ENCODE results near the gene CDK14. TPM values are rescaled to one million over a fixed set of nuclear protein-coding genes. Genes with fewer than 3 reads are reported as not detected.

Gene CDK14
- total RNA-seq, 1 donor from 2014 or later: 21.6 TPM

DNA sequence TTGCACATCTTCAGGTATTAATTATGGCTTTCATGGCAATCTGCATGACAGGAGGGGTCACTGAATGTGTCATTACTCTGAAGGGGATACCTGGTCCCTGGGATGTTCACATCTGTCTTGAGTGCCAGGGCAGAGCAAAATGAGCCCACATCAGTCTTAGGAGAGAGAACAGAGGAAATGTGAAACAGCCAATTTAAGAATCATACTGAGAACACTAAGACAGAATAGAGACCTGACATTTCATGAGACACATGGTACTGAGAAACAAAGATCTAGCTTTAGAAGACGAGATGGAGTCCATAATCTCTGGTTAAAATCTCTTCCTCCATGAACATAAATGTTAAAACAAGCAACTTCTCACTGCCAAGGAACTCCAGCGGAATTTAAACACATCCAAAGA is 634.0 kb downstream of the CDK14 start:
- DNase-seq (ENCODE audit: low spot score) (no peak), ATAC-seq (no peak)

DNA sequence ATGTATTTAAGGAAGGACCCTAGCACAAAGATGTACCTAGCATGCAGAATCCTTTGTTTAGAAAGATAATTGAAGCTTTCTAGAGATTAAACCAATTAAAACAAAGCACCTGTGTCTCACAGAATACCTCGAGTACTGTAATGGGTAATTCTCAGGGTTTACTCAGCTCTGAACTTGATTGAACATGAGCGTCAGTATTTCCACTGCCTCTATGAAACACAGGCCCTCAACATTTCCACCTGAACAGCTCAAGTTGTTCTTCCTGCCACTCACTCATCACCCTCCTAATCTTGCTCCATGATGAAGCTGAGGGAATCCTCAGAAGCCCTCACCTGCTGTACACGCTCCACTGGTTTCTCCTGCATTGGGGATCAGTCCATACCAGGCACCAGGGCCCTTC is 634.4 kb downstream of the CDK14 start:
- no peak for ATAC-seq
- no peak for DNase-seq (ENCODE audit: low spot score)

DNA sequence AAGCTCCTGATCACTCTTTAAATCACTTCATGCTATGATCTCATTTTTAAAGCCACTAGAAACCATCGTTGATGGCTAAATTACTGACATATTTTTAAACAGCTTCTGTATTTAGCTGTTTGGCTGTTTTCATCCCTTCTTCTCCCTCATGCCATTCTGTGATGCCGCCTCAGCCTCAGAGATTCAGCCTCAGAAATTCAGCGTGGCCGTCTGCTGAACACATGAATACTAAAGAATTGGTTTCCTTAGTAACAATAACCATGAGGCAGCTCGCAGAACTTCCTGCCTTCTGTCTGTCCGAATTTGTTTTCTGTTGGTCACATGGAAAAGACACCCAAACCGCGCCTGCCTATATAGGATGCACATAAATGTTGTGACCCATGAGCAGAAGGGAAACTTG is 637.1 kb downstream of the CDK14 start:
- DNase-seq (ENCODE audit: low spot score) (no peak), ATAC-seq (no peak)

DNA sequence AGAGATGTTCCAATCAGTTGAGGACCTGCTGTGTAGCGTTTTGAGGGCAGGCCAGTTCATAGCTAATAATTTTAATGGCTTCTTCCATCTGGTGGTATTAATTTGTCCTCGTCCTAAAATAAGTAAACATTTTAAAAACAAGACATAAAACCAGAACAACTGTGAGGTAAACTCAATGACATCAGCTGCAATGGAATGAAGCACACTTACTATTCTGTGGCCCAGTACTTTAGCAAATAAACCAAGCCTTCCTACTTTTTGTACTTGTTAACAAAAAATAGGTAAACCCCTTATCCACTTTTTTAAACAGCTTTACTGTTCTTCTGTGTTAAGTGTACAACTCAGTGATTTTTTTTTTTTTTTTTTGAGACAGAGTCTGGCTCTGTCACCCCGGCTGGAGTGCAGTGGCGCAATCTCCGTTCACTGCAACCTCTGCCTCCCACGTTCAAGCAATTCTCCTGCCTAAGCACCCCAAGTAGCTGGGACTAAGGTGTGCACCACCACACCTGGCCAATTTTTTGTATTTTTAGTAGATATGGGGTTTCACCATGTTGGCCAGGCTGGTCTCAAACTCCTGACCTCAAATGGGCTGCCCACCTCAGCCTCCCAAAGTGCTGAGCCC is 639.2 kb downstream of the CDK14 start:
- ATAC-seq (no peak), DNase-seq (ENCODE audit: low spot score) (no peak)

DNA sequence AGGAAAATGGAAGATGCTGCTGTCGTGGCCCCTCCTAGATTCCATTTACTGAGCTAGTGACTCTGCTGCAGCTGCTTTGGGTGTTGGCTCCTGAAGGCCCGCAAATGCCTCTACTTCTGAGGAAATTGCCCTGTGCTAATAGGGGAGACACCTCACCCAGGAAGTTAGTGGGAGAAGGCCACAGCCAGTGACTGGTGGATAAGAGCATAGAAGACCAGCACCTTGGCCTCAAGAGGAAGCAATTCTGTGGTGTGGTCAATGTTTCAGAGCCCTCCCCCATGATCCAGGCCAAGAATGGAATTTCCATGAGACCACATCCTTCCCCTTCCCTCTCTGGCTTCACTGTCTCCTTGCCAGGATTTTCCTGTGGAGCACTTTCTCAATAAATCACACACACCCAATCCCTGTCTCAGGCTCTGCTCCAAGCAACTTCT is 643.1 kb downstream of the CDK14 start:
- no peak for DNase-seq (ENCODE audit: low spot score)
- peak; percentile 40 for ATAC-seq

DNA sequence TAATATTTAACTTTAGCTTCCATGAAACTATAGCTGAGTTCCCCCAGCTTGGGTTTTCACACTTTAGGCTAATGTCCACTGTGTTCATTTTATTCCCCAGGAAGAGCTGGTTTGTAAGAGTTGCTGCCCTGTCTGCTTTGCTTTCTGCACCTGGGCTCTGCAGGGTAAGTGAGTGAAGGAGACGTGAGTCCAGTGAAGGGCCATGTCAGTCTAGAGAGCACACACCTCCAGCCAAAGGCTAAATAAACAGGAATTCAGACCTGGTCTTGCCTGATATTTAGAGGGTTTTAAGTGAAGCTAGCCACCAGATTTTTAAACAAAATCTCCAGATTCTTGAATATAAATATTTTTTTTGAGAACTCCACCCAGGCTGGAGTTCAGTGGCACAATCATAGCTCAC is 643.7 kb downstream of the CDK14 start:
- DNase-seq (ENCODE audit: low spot score) (no peak), ATAC-seq (peak; percentile 89)

DNA sequence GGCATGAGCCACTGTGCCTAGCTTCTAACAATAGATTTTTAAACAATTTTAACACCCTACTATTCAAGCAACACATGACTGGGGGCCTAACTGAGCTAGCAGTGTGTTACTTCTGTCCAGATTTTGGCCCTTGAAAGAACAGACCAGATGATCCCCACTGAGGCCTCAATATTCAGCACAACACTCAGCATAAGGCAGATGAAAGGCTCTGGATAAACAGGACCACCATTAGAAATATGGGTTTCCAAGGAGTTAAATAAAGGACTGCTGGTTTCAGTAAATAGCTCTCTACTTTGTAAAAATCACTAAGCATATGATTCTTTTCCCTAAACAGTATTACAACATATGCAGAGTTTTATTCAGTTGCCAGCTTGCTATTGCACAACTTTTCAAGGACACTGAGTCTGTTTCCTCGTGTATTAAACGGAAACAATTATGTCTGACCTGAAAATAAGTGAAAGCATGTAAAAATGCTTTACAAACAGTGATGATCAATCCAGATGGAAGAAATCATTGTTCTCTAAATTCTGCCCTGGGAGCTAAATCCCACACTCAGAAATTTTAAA is 644.3 kb downstream of the CDK14 start:
- DNase-seq (ENCODE audit: low spot score) (no peak), ATAC-seq (peak; percentile 44)

DNA sequence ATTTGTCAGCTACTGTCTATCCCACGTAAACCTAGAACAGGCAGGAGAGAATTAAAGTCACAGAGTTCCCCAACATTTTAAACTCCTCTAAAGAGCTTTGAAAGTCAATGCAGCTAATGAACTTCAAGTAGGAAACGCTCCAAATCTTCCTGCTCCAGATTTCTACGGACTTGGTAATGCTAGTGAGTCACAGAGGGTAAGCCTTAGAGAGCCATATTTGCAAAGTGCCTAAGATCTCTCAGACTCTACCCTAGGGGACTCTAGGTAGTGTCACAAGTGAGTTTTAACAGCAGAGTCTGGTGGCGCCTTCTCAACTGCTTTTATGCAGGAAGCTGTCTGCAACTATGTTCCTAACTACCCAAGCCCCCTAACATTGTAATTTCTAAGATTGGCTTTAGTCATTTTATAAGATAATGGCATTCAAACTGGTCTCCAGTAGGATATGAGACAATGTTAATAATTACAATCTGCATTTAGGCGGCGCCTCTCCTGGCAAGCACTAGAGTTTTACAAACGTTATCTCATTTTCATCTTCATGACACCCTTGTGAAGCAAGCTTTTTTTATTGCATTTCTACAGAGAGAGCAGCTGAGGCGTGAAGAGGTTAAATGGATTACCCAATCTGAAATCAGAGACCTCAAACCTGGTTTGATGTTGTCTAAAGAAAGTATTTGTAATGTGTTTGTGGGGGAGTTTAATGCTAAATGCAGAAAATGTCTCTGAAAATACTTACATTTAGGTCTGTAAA is 646.1 kb downstream of the CDK14 start:
- DNase-seq (ENCODE audit: low spot score) (no peak), ATAC-seq (no peak)

DNA sequence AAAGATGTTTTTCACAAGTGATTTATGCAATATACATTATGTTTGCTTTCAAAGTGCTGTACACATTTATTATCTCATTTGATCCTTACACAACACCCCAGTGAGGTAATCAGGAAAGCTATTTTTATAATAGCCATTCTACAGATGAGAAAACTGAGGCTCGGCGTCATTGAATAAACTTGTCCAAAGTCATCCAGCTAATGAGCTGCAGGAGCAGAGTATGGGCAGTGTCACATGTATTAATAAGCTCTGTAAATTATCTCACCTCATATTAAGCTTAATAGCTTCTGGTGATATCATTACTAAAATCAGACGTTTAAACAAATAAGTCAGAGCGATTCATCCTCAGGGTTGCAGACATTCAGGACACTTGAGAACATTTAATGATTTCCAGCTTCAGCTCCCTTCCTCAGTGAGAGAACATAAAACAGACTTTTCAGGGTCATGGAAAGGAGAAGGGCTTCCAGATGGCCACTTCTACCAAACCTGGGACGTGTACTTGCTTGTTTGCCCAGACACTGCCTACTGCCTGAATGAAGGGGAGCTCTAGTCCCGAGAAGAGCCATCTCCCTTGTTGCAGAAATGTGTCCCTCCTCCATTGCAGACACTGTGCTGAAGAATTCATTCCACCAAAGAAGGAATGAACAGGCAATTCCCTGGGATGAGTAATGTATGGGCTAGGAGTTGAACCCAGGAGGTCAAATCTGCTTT is 647.6 kb downstream of the CDK14 start:
- no peak for DNase-seq (ENCODE audit: low spot score)

DNA sequence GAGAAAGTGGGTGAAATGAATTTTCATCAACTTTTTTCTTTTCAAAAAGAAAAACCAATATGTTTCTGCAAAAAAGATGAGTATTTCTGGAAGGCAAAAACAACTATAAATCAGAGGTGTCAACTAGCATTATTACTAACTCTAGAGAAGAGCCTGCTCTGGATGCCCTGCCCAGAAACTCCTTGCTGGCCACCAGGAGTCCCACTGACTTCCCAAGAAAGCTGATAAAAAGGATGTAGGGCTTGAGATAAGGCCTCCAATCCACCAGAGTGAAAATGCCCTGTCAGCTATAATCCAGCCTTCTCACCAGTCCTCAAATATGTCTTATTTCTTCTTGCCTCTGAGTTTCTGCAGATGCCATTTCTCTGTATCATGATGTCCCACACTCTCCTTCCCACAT is 651.4 kb downstream of the CDK14 start:
- ATAC-seq (no peak), DNase-seq (ENCODE audit: low spot score) (no peak)

More for the DNA sequence above, 647.6 kb downstream of the CDK14 start:
- no peak for ATAC-seq

DNA sequence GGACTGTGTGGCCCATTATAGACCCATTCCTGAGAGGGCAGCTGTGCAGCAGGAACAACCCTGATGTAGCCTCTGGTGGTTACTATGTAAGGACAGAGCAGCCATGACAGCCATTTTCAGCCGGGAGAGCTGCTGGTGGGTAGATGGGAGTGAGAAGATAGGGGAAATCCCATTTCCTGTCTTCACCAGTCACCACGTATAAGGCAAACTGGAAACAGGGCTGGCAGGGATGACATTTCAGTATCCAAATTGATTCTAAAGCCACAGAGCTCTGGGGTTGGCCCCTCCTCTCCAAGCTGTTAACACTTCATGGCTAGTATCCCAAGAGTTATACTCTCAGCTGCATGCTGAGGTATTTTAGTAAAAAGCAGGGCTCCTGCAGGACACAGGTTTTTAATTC is 652.9 kb downstream of the CDK14 start:
- no peak for ATAC-seq
- DNase-seq (ENCODE audit: low spot score): no peak

DNA sequence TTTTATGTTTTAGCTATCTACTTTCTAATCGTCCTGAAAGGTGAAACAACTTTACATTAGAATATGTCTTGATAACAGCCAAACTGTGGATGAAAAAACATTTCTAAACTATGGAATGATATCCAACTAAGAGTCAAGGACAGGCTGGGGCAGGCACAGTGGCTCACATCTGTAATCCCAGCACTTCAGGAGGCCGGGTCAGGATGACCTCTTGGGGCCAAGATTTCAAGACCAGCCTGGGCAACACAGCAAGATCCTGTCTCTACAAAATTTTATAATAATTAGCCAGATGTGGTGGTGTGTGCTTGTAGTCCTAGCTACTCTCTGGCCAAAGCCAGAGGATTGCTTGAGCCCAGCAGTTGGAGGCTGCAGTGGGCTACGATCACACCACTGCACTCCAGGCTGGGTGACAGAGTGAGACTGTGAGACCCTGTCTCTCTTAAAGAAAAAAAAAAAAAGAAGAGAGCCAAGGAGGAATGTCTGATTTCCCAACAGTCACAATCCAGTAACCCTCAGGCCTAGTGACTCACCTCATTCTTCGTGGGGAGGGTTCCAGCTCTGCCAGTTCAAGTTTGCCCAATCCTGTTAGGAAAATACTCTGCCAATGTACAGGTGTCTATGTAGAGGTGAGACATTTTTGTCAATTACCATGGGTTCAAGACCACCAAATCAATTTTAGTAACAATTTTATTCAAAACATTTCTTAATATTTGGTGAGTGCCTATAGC is 653.5 kb downstream of the CDK14 start:
- ATAC-seq (no peak), DNase-seq (ENCODE audit: low spot score) (no peak)

DNA sequence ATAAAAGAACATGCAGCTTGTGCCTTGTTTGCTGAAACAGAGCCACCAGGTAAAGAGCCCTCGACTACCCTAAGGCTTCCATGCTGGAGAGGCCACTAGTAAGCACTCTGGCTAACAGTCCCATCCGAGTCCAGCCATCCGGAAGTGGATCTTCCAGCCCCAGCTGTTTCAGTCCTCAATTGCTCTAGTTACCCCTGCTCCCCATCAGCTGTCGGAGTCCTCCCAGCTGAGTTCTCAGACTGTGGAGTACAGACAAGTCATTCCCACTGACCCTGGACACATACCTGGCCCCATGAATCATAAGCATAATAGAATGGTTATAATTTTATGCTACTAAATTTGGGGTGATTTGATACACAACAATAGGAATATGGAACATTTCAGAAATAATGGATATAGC is 654.6 kb downstream of the CDK14 start:
- no peak for ATAC-seq
- DNase-seq (ENCODE audit: low spot score): no peak

DNA sequence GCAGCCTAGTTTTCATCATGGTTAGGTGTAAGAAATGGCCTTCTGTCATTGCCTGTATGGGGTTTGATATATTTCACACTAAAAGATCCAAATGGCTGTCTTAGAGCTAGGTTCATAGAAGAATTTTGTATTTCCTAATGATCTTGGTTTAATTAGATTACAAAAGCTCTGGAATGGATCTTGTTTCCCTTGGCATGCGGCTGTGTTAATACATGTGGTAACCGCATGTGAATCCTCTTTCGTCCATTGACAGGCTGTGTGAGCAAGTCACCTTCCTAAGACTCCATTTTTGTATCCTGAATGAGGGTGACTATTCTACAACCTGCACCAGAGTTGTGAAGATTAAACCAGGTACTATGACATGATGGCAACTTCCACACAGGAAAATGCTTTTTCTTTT is 655.8 kb downstream of the CDK14 start:
- ATAC-seq (no peak), DNase-seq (ENCODE audit: low spot score) (no peak)

Other genes with a start within 250 kb of the CDK14 start
- gene GTPBP10, start 249.6 kb upstream of the CDK14 start, total RNA-seq: 16.7 TPM
- gene CLDN12, start 192.9 kb upstream of the CDK14 start, total RNA-seq: 34.2 TPM
- gene PTTG1IP2, start 126.7 kb upstream of the CDK14 start, total RNA-seq: not detected

Data from left lobe of liver (tissue), 2 donors.